GM18951 (cell line): ENCODE results near the gene LOXL4.

ENCODE experiments used
- POLR2A ChIP-seq: IDR thresholded peaks from 4 replicates; pipeline ENCODE4 v1.6.1; 2011; ENCODE audit warnings: mild to moderate bottlenecking; ENCODE audit not compliant: insufficient read length, insufficient read depth; ENCODE audit errors: extremely low read depth
- in situ Hi-C: fragments of 300-500 bp; cut with MboI; formaldehyde crosslinking; loops from one replicate; pipeline ENCODE4 v1.12.0; 2022; ENCODE audit warnings: low sequenced_read_pairs, mixed read lengths, inconsistent platforms; ENCODE audit not compliant: unreplicated experiment

LOXL4 gene

DNA sequence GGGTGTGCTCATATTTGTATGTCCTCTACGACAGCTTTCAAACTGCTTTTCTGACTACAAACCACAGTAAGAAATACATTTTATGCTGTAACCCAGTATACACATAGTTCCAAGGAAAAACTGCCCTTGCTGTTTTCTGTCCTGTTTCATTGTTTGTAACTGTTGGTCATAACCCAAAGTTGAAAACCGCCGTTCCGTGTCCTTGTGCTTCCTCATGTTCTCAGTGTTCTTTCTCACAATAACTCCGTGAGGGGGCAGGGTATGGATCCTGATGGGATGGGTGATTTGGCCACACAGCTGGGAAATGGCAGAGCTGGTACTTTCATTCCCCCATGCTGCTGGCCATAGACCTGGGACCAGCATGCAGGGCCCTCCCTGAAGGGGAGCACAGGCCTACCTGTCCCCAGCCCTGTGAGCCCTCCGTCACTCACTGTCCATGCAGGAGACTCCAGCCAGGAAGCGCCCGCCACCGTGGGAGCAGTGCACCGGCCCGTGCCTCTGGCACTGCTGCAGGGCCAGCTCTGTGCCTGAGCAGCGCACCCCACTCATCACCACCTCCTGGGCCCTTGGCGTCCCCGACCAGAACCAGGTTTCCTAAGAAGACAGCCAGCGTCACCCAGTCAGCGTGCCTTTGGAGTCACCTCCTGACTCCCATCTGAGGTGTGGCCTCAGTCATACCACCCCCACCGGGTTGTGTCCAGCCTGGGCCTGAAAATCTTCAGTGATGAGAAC, 12.7 kb downstream of the LOXL4 start:
- in situ Hi-C loops = no loop called here
- TF ChIP-seq POLR2A = no peak

DNA sequence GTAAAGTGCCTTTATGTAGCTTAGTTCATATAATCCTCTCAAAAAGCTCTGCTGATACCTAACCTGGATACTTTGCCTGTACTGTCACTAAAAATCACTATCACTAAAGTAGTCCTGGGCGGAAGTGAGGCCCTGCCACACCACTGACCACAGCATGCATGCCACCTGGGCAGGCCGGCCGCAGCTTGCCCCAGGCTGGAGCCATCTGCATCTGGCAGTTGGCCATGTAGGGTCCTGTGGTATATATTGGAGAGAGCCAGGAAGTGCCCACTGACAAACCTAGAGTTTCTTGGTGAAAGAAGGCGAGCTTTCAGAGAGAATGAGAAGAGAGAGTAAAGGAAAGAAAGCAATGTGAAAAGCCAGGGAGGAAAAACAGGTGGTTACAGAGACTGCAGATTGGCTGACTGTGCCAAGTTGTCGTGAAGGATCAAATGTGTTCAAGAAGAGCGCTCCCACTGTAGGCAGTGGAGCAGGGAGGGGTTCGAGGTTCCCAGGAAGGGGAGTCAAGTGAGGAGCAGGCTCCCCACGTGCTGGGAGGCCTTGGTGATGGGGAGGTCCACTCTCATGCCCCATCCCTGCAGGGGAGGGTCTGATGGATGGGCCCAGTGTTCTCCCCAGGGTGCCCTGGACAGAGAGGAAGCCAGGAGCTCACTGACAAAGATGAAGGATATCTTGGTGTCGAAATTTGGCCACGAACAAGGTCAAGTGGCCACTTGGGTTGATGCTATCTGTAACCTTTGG, 13.6 kb downstream of the LOXL4 start:
- in situ Hi-C loops = no loop called here
- no peak for TF ChIP-seq POLR2A

DNA sequence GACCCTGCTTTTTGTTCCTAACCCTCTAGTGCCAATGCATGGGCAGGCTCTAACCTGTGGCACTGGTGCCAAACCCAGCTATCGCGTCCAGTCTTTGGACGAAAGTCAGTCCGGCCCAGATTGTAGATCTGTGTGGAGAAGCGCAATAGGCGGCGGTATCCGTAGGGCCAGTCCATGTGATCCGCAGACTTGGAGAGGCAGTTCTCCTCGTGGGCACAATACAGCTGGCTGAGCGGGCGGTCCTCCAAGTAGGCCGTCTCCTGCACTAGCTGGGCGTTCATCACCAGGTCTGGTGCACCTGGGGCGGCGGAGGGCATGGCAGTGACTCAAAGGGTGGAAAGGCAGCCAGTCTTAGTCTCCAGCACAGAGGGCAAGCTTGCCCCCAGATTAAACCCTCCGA, 14.5 kb downstream of the LOXL4 start:
- in situ Hi-C loops = no loop called here
- TF ChIP-seq POLR2A = no peak

DNA sequence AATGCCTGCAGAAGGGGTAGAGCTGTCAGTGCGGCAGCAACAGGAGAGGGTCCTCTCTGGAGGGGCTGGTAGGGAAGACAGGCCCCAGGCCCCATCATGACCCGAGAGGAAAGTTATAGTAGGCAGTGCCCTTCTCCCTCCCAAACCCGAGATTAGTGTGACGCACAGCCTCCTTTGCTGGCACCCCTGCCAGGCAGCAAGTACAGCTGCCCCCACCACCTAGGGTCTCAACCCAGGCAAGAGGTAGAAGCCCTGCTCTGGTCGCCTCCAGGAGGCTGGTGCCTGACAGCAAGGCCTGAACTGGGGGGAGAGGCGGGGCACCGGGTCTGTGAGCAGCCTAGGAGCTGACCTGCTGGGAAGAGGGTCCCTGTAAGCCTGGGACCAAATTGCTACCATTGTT, 15.5 kb downstream of the LOXL4 start:
- in situ Hi-C loops = no loop called here
- TF ChIP-seq POLR2A = no peak

DNA sequence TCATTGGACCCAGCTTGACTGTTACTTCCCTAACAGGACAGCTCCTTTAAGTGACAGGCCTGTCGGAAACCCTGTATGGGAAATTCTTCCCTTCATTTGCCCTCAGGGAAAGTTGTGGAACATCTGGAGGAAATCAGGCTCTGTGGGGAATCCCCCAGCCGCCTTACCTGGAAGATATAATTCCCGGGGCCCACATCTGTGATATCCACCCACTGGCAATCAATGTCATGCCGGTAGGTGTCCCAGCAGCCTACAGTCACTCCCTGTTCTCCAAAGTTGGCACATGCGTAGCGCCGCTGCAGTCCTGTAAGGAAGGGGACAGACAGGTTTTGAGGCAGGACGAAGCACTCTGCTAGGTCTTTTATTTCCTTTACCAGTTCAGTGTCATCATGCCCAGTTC, 16.6 kb downstream of the LOXL4 start:
- in situ Hi-C loops = no loop called here
- no peak for TF ChIP-seq POLR2A

DNA sequence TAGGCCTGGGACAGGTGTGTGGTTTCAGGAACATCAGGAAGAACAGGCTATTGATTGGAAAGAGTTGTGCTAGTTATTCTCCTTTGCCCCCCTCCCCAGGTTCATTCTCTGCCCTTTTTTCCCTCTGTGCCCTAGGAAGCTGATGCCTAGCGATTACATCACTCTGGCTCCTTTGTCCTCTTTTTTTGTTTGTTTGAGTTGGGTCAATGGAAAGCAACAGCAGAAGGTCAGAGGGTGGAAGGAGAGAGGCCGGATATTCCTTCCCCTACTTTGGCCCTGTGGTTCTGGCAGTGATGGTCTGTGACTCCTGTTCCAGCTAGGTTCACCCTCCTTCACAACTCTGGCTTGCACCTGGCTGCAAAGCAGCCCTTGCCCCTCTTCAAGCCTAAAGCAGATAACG, 18.9 kb downstream of the LOXL4 start:
- in situ Hi-C loops = no loop called here
- TF ChIP-seq POLR2A = no peak

DNA sequence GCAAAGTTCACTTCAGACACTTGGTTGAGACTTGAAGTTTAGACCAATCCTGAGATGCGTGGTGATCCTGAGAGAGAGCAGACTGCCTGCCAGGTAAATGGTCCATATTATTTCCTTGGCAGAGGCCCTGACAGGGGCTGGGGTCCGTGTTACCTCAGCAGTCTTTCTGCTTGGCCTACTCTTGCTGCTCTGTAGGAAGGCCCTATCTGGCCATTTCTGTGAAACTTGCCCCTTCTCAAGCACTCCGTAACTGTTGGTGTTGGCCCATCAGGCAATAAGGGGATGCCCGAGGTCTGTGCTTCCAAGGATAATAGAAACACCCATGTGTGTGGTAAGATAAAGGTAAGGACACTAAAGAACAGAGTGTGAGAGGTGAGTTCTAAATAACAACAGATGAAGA, 20.0 kb downstream of the LOXL4 start:
- in situ Hi-C loops = no loop called here
- TF ChIP-seq POLR2A = no peak

DNA sequence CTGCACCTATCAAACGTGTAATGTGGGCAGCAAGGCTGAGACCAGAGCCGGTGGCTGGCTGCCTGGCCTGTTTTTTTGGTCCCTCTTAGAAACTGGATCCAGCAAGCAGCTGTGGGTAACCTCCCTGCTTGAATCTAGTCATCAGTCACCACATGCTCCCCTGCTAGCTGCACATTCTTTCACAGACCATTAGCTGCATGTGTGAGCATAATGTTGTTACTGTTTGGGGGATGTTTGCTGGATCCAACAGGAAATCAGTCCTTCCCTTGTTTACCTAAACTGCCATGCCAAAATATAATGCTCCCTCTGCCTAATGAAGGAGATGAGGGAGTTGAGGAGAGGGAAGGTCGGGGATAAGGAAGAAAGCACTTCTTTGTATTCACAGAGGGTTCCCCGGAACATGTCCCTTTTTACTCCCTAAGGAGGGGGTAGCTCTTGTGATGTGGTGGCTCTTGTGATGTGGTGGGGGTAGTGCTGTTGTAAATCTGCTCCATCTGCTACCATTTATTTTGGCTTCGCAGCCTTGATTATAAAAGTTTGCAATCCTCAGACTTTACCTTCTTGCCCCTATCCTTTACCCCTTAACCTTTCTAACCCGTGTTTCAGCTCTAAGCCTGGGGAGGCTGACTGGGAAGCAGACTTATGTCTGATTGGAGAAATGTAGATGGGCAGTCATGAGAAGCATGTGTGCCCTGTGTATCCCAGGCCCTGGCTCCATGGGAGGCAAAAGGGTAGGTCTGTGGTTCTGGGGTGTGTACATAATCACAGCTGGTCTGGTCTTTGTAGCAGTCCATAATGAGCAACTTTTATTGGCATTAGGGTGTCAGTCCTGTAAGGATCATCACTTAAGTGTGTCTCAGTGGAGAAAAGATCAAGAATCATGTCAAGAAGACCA, 20.8 kb downstream of the LOXL4 start:
- no peak for TF ChIP-seq POLR2A
- in situ Hi-C loops = no loop called here

DNA sequence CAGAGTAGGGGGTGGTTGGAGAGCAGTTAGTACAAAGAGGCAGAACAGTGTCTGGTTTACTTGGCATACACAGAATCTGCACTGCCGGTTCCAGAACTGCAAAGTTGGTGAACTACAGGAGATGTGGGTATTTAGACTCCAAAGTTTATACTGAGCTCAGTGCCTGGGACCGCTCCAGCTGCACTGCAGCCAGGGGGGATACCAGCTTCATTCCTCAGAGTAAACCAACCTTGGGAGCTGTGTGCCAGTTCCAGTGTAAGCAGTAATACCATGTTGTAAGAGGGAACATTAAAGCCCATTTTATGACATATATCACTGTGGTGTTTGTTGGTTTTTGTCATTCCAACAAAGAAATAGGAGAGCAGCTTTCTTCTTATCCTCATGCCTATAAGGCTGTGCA, 23.4 kb downstream of the LOXL4 start:
- TF ChIP-seq POLR2A = no peak

DNA sequence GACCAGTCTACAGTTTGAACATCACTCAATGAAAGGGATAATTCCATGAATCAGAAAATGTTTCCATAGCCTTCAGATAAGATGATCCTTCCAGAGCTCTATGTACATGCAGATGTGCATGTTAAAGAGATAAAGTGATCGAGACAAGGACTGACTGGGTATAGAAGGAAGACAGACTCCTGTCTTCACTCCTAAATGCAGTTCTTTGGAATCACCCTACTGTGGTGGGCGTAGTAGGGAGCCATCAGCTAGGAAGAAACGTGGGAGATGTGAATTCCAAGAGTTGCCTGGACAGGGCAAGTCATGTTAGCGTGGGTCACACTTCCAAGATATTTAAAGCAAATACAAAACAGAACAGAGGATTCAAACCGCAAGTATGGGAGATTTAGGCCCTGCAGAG, 23.9 kb downstream of the LOXL4 start:
- TF ChIP-seq POLR2A = no peak
- in situ Hi-C loops = no loop called here

More for the DNA sequence above, 23.4 kb downstream of the LOXL4 start:
- in situ Hi-C loops = no loop called here

DNA sequence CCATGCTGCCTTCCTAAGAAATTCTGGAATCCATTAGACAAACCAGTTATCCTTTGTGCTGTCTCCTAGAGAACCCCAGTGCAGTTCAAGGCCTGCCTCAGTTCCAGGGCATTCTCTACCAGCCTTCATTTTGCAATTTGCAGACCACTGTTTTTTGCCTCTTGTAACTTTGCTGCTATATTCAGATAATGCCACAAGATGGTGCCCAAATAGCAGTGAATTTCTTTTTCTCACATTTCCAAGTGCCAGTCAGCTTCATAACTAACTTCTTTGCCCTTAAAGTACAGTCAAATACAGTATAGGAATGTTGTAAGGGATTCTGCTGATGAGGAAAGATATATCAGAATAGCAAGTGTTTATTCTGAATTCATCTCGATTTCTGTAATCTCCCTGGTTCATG, 25.2 kb downstream of the LOXL4 start:
- TF ChIP-seq POLR2A = no peak
- in situ Hi-C loops = no loop called here

DNA sequence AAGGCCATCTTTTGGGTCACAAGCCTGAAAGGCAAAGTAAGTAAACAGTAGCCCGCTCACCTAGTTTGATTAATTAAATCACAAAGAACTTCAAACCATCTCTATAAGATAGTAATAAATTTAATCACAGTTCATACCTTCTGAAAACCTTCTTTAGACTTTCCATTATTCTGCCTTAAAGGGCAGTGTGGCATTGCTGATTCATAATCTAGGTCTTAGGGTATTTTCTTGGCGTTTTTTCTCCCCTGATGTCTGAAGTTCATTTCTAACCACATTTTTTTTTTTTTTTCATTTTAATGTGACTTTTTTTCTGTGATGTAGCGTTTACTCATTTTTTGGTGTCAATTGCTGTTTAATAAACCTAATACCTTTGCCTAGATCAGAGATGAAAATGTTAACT, 27.5 kb downstream of the LOXL4 start:
- TF ChIP-seq POLR2A = no peak
- in situ Hi-C loops = no loop called here

DNA sequence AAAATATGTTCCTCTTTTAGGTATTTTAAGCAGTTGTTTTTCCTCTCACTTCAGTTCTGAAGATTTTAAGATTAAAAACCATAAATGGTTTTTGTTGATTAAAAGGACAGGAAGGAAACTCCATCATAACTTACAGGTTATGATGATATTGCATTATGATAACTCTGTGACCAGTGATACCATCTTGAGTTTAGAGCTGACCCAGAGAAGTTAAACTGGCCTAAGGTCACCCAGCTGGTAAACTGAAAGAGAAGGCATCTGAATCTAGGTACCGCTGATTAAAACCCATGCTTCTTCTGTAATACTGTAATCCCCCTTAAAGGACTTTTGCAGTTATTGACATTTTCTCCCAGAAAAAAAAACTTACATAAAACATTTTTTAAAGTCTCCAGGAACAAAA, 29.6 kb downstream of the LOXL4 start:
- in situ Hi-C loops = no loop called here
- TF ChIP-seq POLR2A = no peak
